LHCN-M2 (cell line): ENCODE measurements around the gene RAB2B. TPM values are rescaled to one million over a fixed set of nuclear protein-coding genes. Genes with fewer than 3 reads are reported as not detected.
"Not testable (repeated sequence)": the region's sequence is repeated elsewhere in the genome, so short reads cannot be mapped to it uniquely, and the experiment has no call there.

Experiments
- DNase-seq: peaks from one replicate; pipeline ENCODE4 v3.0.0-alpha.2; 2012; ENCODE audit warnings: low read depth
- total RNA-seq: library from RNA; depleted of rRNA; stranded (reverse); fragments of >200 nt; gene quantifications from 2 replicates; pipeline ENCODE4 v1.2.3, GENCODE V29; 2014

RAB2B gene
- total RNA-seq, 1 experiment from 2014 or later, result 36.5 TPM

DNA sequence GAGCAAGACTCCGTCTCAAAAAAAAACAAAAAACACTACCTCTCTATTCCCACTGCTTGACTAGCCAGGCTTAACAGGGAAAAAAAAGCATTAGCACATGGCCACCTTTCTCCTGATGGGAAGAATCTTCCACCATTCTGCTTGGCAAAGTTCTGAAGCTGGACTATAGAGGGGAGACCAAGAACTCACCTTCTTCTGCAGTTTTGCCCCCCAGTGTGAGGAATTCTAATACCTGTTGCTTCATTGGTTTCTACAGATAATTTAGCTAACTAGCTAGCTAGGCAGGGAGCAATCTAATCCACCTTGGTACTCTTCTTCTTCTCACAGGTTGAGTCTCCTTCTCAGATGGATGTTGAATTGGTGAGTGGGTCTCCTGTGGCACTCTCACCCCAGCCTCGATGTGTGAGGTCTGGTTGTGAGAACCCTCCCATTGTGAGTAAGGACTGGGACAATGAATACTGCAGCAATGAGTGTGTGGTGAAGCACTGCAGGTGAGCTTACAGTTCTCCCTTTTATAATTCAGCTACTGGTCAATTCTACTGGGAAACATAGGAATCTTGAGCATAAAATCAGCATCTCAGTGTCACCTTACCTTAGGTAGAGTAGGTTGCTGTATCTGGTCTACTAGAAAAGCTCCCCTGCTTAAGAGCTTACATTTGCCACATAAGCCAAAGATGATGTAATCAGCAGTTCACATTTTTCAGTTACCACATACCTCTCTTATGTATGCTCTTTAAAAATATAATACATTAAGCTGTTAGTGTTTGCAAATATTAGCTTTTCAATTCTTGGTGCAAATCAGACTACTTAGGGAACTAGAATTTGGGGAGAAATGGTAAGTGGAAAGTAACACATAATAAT, 18.4 kb upstream of the RAB2B start:
- no peak for DNase-seq

DNA sequence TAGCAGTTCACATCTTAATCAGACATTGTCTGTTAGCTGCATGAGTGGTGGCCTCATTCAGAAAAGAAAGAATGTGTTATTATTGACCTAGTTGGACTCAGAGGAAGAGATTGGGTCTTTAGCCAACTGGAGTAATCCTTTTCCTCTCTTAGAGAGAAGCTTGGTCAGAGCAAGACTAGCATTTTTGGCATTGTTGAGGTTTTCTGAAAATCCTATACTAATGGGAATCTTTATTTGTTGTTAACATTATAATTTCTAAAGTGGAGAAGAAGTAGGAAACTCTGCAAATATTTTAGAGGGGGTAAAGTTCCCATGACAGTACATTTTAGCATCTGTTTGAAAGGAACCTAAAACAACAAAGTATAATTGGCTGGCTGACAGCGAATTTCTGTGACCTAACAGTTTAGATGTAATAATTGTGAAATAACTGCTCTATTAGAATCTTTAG, 9.9 kb upstream of the RAB2B start:
- peak; percentile 60 for DNase-seq

DNA sequence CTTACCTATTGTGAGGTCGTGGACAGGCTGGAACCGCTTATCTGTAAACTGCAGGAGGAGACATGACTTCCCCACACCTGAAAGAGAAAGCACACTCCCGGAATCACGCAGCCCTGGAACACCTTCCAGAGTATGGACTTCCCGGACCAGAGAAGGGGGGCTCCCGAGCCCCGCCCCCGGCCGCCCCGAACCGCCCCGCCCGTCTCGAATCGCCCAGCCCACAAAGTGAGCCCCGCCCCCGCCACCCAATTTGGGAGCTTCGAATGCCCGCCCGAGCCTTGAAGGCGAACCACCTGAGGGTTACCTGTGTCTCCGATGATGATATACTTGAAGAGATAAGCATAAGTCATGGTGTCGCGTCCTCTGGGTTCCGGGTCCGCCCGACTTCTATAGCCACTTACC, 235 bp downstream of the RAB2B start:
- DNase-seq, result no peak

DNA sequence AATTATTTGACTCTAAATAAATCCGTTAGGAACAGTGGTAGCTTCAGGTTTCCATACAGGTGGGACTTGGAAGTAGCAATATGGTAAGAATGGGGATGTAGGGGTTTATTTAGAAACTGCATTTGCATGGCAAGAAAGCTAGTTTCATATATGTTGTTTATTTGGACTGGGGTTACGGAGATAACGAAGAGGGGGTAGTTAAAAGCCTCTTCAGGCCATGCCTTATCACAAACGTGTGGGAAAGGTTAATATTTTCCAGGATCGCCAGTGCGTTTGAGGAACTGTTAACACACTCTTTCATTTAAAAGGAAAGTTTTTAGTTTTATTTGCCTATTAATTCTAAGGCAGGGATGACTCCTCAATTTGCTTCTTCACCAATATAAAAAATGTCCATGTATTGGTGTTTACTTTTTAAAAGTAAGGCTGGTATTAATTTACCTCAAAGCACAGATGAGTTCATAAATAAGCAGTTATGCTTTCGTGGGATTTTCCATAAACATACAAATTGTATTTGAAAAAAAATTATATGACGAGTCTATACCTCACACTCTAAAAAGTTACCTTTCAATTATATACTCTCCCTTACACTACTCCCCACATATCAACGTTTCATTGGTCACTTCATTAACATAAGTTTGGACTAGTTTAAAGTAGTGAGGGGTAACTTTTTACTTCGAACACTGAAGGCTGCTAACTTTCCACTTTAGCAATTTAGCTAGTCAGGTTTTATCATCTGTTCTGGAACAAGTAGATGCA, 814 bp downstream of the RAB2B start:
- no peak for DNase-seq

DNA sequence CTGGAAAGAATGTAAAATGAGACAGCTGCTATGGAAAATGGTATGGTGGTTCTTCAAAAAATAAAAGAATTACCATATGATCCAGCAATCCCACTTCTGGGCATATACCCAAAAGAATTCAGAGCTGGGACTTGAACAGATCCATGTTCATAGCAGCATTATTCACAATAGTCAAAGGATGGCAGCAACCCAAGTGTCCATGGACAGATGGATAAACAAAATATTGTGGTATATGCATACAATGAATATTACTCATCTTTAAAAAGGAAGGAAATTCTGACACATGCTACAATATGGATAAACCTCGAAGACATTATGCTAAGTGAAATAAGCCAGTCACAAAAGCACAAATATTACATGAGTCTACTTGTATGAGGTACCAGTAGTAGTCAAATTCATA, 9.1 kb downstream of the RAB2B start:
- peak; percentile 96 for DNase-seq

DNA sequence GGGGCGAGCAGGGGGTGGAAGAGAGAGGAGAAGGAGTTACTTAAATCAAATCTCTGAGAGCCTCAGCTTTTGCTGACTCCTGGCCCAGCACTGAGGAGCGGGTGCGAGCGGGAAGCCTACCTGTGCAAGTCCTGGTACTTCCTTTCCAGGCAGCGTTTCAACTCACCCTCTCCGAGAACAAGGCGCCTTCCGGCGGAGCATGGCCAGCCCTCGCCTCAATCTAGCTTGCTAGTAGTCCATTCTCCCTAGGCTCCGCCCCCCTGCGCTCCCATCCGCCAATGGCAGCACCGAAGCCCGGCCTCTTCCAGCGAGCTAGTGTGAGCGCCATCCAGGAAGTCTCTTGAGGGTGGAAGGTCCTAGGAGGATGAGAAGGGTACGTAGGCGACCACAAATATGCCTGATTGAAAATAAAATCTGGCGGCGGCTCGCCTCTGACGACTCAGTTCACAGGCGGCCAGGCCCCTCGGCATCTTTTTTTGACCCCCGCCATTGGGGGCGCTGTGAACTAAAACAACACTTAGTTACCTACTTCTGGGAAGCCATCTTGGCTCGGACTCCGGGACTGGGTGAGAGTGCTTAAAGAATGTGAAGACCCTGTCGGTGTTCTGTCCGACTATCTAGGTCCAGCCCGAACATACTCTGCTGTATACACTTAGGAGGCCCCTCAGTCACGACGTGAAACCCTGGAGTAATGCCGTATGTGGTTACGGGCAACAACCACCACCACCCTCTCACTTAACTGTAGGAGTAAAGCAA, 20.7 kb downstream of the RAB2B start, which contains the start of gene CHD8:
Gene CHD8 (minus strand): TSS at position 212 of the 756 bp plus-strand sequence. CDS start 24,480 bp downstream, outside the sequence.
- peak; percentile 100 for DNase-seq

DNA sequence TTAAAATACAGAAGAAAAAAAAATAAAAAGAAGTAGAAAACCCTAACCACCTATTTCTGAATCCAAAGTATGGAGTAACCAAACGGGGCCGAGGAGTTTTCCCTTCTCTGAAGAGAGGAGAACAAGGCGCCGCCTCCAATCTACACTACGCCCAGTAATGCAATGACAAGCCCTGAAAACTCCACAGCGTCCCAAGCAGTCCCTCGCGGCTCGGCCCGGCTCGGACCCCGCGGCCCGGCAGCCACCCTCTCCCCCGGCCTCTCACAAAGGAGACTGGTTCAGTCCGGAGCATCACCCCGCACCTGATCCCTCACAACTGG, 21.2 kb downstream of the RAB2B start:
- DNase-seq, result no peak

DNA sequence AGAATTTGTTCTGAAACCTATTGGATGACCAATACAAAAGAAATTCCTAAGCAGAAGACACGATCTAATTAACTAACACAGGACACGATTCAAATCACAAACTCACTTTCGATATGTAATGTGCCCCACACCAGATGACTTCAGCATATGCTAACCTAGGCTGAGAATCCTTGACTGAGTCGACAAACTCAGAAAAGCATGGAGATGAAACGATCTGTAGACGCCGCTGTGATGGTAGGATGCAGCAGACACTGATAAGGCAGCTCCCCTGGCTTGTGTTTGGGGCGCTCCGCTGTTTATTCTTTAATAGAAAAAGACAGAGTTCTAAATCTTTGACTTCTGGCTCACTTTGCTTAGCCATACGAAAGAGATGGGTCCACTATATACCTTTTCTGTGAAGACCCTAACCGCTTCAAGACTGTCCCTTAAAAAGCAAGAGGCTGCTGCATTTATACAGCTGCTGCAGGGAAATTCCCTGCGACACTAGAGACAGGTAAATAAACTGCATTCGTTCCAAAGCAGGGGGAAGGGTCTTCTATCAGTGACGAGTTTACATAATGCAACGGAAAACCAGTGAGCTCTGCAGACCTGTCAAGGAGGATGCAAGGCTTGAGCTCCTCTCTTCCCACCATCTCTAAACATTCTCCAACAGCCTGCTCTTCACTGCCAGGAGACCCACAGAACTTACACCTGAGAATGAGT, 21.8 kb downstream of the RAB2B start:
- no peak for DNase-seq

DNA sequence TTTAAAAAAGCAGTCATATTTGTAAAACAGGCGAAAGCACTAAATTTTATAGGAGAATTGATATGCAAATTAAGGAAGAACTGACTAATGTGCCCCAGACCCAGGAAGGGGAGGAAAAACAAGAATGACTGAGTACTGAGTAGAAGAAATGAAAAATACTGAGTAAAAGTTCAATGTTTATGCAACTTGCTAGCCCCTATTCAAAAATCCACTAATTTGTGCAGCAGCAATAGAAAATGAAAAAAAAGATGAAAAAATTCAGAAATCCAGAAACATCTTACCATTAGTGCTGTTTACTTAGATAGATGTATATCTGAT, 26.9 kb downstream of the RAB2B start:
- no peak for DNase-seq

DNA sequence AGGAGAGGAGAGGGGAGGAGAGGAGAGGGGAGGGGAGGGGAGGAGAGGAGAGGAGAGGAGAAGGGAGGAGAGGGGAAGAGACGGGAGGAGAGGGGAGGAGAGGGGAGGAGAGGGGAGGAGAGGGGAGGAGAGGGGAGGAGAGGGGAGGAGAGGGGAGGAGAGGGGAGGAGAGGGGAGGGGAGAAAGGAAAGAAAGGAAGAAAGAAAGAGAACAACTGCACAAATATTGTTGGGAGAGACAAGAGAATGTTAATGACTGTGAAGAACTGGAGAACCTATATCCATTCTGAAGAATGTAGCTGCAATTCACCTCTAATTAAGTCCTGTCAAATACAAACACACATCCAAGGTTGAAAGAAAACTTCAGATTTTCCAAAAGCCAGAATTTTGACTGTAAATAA, 34.1 kb downstream of the RAB2B start:
- DNase-seq, result not testable (repeated sequence)

DNA sequence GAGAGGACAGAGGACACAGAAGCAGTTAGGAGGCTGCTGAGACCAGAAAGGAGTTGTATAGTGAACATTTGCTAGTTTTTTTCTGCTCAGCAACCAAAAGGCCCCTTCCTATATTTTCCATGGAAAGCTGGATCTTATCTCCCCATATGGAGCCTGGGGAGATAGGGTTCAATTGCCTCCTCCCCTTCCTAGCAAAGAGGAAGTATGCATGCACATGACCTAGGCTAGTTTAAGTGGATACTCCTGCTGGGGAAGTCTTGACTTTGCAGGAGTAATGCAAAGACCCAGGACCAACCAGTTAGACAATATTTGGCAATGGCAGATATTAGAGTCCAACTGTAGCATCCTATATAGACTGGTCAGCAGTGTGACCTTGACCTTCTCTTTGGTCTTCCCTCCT, 35.9 kb downstream of the RAB2B start:
- no peak for DNase-seq

DNA sequence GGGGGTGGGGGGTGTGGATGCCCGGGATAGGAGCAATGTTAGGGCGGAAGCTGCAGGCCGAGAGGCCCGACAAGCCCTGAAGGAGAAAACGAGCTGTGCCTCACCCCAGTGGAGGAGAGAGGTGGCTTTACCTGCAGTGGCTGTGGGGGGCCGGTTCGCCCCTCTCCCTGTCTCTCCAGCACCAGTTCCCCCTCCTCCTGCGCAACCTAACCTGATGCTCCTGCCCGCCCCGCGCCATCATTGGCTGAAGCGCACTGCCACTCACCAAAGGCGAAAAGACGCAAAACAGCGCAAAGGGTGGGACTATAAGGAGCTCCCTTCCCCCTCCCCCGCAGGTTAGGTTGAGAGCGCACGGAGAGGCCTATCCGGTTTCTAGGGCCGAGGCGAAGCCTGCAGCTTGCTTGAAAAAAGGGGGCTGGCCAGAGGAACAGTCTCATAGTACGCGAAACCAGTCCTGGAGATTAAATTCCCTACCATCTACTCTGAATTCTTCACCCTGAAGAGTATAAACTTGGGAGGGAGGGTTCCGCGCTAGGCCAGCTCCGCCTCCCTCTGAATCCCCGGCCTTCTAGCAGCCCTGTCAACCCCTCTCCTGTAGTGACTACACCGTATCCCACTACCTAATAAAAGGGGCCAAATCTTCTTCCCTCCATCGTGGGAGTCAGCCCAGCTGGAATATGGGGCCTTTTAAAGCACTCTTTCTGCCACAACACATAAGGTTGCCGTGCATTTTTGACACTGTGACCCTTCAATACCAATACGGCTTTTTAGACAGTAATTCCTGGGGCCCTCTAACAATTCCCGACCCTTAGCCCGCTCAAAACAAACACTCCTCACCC, 39.5 kb downstream of the RAB2B start:
- peak; percentile 99 for DNase-seq

DNA sequence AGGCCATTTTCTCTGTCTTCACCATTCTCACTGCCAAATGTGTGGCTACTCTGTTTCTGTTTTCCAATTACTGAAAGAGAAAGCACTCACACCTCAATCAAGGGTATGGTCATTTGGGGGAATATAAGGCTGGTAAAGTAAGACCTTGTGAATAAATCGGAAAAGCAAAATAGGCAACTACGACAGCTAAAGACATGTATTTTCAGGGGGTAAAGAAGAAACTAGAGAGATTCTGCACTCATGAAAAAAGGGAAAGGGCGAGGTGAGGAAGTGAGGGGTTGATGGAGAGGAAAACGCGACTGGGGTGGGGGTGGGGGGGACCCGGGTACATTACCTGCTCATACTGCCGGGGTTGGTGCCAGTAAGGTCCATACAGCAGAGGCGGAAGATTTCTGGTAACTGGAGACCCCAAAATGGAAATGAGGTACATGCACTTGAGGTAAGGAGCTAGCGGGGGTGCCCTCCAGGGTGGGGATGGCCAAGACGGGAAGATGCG, 40.1 kb downstream of the RAB2B start:
- DNase-seq, result peak; percentile 1

DNA sequence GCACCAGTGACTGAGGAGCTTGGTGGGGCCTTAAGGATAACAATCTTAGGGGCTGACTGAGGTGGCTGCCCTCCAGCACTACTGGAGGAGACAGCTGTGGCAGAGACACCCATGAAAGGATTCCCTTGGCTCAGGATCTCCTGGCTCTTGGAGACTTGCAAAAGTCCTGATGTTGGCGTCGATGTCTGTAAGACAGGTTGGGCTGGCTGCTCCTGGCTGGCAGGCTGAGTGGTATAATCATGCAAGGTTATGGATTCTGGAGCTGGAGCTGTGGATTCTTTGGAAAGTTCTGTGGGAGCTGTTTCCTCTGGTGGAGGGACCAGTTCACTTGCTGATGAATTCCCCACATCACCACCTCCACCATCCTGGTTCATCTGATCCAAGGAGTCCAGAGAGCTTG, 45.6 kb downstream of the RAB2B start:
- no peak for DNase-seq

DNA sequence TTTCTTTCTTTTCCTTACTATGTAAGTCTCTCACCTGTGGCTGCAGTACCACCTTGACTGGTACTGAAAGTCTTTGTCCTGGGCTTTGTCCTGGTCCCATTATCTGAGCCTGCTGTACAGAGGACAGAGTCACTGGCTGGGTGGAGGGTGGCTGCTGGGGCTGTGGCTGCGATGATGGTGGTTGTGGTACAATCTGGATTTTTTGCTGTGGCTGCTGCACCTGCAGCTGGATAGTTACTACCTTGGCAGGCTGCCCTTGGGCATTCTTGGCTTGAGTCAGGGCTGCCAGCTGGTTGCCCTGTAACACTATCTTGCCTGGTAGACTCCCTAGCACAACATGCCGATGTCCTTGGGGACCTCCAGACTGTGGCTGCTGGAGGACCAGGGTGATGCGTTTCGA, 47.8 kb downstream of the RAB2B start:
- DNase-seq, result peak; percentile 81

DNA sequence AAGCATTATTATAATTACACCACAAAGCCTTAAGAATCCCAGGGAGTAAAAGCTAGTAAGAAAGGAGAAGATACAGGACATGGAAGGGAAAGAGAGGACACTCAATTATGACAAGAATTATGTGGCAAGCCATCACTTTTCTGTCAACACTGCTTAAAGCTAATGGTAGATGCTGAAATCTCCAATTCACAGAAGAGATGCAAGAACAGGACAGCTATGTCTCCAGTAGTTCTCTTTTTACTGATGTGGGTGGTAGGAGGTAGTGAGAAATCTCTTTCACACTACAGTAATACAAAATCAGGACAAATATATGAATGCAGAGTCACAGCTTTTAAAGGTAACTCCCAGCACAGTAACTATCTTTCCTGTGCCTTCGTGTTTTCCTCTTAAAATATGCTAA, 50.1 kb downstream of the RAB2B start:
- DNase-seq, result no peak

DNA sequence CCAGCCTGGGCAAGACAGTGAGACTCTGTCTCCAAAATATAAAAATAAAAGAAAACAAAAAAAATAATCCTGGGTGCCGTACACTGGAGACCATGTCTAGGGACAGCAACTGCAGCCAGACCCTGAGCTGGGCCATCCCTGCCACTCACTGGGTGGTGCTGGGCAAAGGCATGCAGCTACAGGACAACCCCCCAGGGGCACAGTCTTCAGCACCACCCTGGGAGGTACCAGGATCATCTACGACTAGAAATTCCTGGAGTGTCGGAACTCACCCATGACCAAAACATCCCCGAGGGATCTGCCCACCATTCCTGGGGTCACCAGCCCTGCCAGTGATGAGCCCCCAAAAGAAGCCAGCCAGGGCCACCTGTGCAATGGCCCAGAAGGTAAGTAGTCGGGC, 57.2 kb downstream of the RAB2B start:
- DNase-seq, result no peak

DNA sequence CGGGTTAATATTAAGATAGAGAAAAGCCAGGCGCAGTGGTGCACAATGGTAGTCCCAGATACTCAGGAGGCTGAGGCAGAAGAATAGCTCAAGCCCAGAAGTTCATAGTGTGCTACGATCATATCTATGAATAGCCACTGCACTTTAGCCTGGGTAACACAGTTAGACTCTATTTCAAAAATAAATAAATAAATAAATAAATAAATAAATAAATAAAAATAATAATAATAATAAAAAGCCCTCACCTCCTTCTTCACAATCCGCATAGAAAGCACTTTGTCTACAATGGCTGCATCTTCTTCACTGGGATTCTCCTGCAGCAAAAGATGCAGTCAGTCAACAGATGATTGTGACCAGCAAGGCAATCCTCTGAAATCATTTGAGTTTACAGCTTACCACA, 61.4 kb downstream of the RAB2B start:
- DNase-seq, result no peak

DNA sequence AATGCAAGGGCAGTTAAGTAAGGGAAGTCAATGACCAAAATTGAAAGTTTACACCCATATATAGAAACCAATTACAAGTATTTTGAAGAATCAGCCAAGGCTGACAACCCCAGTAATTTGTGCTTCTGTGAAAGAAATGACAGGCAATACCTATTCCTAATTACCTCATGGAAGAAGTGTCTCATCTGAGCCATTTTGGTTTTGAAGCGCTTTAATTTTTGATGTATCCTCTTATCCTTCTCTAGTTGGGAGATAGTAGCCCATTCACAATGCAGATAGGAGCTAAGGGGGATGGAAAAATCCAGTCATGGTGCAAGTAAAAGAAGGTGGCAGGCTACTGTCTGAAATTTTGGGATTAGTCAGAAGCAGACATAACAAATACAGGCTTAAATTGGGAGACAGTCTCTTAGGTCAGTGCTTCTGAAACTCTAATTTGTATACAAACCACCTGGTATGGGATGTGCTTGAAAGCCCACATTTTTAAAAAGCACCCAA, 62.6 kb downstream of the RAB2B start:
- DNase-seq, result no peak
